ENCODE data around the gene YAF2.
"Not testable (repeated sequence)": the region's sequence is repeated elsewhere in the genome, so short reads cannot be mapped to it uniquely, and the experiment has no call there.

The YAF2 gene

DNA sequence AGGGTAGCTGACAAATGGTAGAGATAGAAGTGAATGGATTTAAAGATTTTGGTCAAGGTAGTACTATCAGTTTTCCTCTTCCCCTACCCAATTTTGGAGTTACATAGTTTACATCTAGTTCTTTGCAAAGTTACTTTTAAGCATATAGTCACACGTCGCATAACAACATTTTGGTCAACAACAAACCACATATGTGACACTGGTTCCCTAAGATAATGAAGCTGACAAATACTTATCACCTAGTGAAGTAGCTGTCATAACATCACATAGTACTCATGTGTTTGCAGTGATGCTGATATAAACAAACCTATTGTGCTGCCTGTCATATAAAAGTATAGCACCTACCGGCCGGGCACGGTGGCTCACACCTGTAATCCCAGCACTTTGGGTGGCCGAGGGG lies 45.4 kb downstream of the YAF2 start:
- Histone ChIP-seq H3F3A (ENCODE audit: insufficient read depth, low read length) (no peaks in the 10 kb centered on the region), H3K79me2 (ENCODE audit: insufficient read depth, low read length) (peaks cover 4% of the 10 kb centered on the region; the same call in 1 of the 2 replicates), H3K9me3 (ENCODE audit: low read length) (no peaks in the 10 kb centered on the region), H2AFZ (ENCODE audit: low read length) (no peak overlapping the region), H3K4me3 (ENCODE audit: low read depth, low read length, poor library complexity, severe bottlenecking) (no peak overlapping the region), H3K4me1 (ENCODE audit: insufficient read depth, low read length, severe bottlenecking) (no peaks in the 10 kb centered on the region), H3K36me3 (ENCODE audit: insufficient read depth, low read length) (peaks cover 7% of the 10 kb centered on the region; the same call in 1 of the 2 replicates), H3K27me3 (ENCODE audit: insufficient read depth, low read length) (no peaks in the 10 kb centered on the region), H3K9me2 (ENCODE audit: low read depth, low read length) (no peaks in the 10 kb centered on the region), H3K9ac (ENCODE audit: low read length) (no peak overlapping the region), H3K4me2 (ENCODE audit: low read length) (no peak overlapping the region), H3K27ac (ENCODE audit: low read depth, low read length, poor library complexity, severe bottlenecking) (no peak overlapping the region), H4K20me1 (ENCODE audit: insufficient read depth, low read length) (no peaks in the 10 kb centered on the region)
- no peak for TF ChIP-seq EZH2 (IDR thresholded peaks at IDR 0.05; ENCODE audit: borderline replicate concordance, low read length)
- TF ChIP-seq, protein P1, sequence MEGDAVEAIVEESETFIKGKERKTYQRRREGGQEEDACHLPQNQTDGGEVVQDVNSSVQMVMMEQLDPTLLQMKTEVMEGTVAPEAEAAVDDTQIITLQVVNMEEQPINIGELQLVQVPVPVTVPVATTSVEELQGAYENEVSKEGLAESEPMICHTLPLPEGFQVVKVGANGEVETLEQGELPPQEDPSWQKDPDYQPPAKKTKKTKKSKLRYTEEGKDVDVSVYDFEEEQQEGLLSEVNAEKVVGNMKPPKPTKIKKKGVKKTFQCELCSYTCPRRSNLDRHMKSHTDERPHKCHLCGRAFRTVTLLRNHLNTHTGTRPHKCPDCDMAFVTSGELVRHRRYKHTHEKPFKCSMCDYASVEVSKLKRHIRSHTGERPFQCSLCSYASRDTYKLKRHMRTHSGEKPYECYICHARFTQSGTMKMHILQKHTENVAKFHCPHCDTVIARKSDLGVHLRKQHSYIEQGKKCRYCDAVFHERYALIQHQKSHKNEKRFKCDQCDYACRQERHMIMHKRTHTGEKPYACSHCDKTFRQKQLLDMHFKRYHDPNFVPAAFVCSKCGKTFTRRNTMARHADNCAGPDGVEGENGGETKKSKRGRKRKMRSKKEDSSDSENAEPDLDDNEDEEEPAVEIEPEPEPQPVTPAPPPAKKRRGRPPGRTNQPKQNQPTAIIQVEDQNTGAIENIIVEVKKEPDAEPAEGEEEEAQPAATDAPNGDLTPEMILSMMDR (IDR thresholded peaks at IDR 0.05; ENCODE audit: low read length), result no peak

GRCh38 chr12:42192258-42192657 lies 45.8 kb downstream of the YAF2 start:
- Histone ChIP-seq H3F3A (ENCODE audit: insufficient read depth, low read length) (no peaks in the 10 kb centered on the region), H3K9me2 (ENCODE audit: low read depth, low read length) (no peaks in the 10 kb centered on the region), H3K27ac (ENCODE audit: low read depth, low read length, poor library complexity, severe bottlenecking) (no peak overlapping the region), H2AFZ (ENCODE audit: low read length) (no peak overlapping the region), H3K4me3 (ENCODE audit: low read depth, low read length, poor library complexity, severe bottlenecking) (no peak overlapping the region), H3K4me1 (ENCODE audit: insufficient read depth, low read length, severe bottlenecking) (no peaks in the 10 kb centered on the region), H4K20me1 (ENCODE audit: insufficient read depth, low read length) (no peaks in the 10 kb centered on the region), H3K9me3 (ENCODE audit: low read length) (no peaks in the 10 kb centered on the region), H3K9ac (ENCODE audit: low read length) (no peak overlapping the region), H3K4me2 (ENCODE audit: low read length) (no peak overlapping the region), H3K27me3 (ENCODE audit: insufficient read depth, low read length) (no peaks in the 10 kb centered on the region), H3K79me2 (ENCODE audit: insufficient read depth, low read length) (peaks cover 4% of the 10 kb centered on the region; the same call in 1 of the 2 replicates), H3K36me3 (ENCODE audit: insufficient read depth, low read length) (peaks cover 7% of the 10 kb centered on the region; the same call in 1 of the 2 replicates)
- no peak for TF ChIP-seq EZH2 (IDR thresholded peaks at IDR 0.05; ENCODE audit: borderline replicate concordance, low read length)
- TF ChIP-seq, protein P1 (IDR thresholded peaks at IDR 0.05; ENCODE audit: low read length), result no peak

DNA sequence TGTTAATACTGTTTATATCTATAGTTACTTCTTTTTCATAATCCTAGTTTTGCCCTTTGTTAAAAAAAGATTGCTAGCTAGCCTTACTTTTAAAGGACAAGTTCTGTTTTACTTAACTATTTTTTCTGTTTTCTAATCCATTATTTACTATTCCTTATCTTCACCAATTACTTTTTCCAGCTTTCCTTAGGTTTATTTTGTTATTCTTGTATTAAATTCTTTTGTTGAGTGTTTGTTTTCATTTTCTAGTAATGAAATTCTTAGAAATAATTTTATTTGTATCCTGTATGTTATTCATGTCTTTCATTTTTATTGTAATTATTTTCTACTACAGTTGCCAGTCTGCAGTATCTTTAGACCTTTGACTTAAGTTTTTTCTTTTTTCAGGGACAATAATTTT lies 47.7 kb downstream of the YAF2 start:
- Histone ChIP-seq H3K9ac (ENCODE audit: low read length) (no peak overlapping the region), H2AFZ (ENCODE audit: low read length) (no peak overlapping the region), H3K4me2 (ENCODE audit: low read length) (no peak overlapping the region), H3K9me3 (ENCODE audit: low read length) (no peaks in the 10 kb centered on the region), H3K4me1 (ENCODE audit: insufficient read depth, low read length, severe bottlenecking) (peaks cover 4% of the 10 kb centered on the region), H3K36me3 (ENCODE audit: insufficient read depth, low read length) (peaks cover 4% of the 10 kb centered on the region), H3F3A (ENCODE audit: insufficient read depth, low read length) (no peaks in the 10 kb centered on the region), H3K27me3 (ENCODE audit: insufficient read depth, low read length) (no peaks in the 10 kb centered on the region), H3K4me3 (ENCODE audit: low read depth, low read length, poor library complexity, severe bottlenecking) (no peak overlapping the region), H3K27ac (ENCODE audit: low read depth, low read length, poor library complexity, severe bottlenecking) (no peak overlapping the region), H4K20me1 (ENCODE audit: insufficient read depth, low read length) (no peaks in the 10 kb centered on the region), H3K79me2 (ENCODE audit: insufficient read depth, low read length) (peaks cover 4% of the 10 kb centered on the region; the same call in 1 of the 2 replicates), H3K9me2 (ENCODE audit: low read depth, low read length) (no peaks in the 10 kb centered on the region)
- TF ChIP-seq, protein P1 (IDR thresholded peaks at IDR 0.05; ENCODE audit: low read length), result no peak
- TF ChIP-seq EZH2 (IDR thresholded peaks at IDR 0.05; ENCODE audit: borderline replicate concordance, low read length), result no peak

DNA sequence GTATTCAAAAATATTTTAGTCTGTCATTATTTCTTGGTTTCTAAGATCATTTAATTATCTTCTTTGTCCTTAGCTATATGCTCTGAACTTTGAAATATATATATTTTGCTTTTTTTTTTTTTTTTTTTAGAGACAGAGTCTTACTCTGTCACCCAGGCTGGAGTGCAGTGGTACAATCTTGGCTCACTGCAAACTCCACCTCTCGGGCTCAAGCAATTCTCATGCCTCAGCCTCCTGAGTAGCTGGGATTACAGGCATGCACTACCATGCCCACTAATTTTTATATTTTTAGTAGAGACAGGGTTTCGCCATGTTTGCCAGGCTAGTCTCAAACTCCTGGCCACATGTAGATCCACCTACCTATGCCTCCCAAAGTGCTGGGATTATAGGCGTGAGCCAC lies 49.8 kb downstream of the YAF2 start:
- H3K36me3 ChIP-seq (ENCODE audit: insufficient read depth, low read length); H3K9ac ChIP-seq (ENCODE audit: low read length); H3K4me1 ChIP-seq (ENCODE audit: insufficient read depth, low read length, severe bottlenecking): not testable (repeated sequence)

More for the DNA sequence above, 49.8 kb downstream of the YAF2 start:
- H2AFZ ChIP-seq (ENCODE audit: low read length); H3K27me3 ChIP-seq (ENCODE audit: insufficient read depth, low read length); H3K79me2 ChIP-seq (ENCODE audit: insufficient read depth, low read length); H3K4me2 ChIP-seq (ENCODE audit: low read length); H3K9me2 ChIP-seq (ENCODE audit: low read depth, low read length); H3F3A ChIP-seq (ENCODE audit: insufficient read depth, low read length); H4K20me1 ChIP-seq (ENCODE audit: insufficient read depth, low read length); H3K9me3 ChIP-seq (ENCODE audit: low read length); H3K27ac ChIP-seq (ENCODE audit: low read depth, low read length, poor library complexity, severe bottlenecking); H3K4me3 ChIP-seq (ENCODE audit: low read depth, low read length, poor library complexity, severe bottlenecking): not testable (repeated sequence)

All from OCI-LY1 (cell line).